Activated naive CD8-positive, alpha-beta T cell treated with anti-CD3 and anti-CD28 coated beads for 36 hours (primary cell): ENCODE measurements around the gene TEAD4. TPM values are rescaled to one million over a fixed set of nuclear protein-coding genes. Genes with fewer than 3 reads are reported as not detected.

Source experiments
- DNase-seq: peaks from one replicate; pipeline ENCODE4 v3.0.0; 2021
- H3K27ac Mint-ChIP-seq: one replicate; pipeline ENCODE4 v1.8.0; 2022; ENCODE audit warnings: mild to moderate bottlenecking, moderate library complexity, mixed read lengths
- H3K27me3 Mint-ChIP-seq: one replicate; pipeline ENCODE4 v1.8.0; 2022; ENCODE audit warnings: mild to moderate bottlenecking, mixed read lengths
- H3K36me3 Mint-ChIP-seq: one replicate; pipeline ENCODE4 v1.8.0; 2021; ENCODE audit warnings: mild to moderate bottlenecking, mixed read lengths
- H3K4me1 Mint-ChIP-seq: one replicate; pipeline ENCODE4 v1.8.0; 2021; ENCODE audit warnings: mixed read lengths
- H3K4me3 Mint-ChIP-seq: one replicate; pipeline ENCODE4 v1.8.0; 2022; ENCODE audit warnings: mild to moderate bottlenecking, moderate library complexity, mixed read lengths
- H3K9me3 Mint-ChIP-seq: one replicate; pipeline ENCODE4 v1.8.0; 2022; ENCODE audit warnings: mixed read lengths
- total RNA-seq, 2 experiments: library from RNA; stranded (reverse); gene quantifications; one replicate each; pipeline ENCODE4 v1.2.3, GENCODE V29; 2021

Gene TEAD4
- total RNA-seq, 2 experiments from 2014 or later, result 3.4 to 3.7 TPM

DNA sequence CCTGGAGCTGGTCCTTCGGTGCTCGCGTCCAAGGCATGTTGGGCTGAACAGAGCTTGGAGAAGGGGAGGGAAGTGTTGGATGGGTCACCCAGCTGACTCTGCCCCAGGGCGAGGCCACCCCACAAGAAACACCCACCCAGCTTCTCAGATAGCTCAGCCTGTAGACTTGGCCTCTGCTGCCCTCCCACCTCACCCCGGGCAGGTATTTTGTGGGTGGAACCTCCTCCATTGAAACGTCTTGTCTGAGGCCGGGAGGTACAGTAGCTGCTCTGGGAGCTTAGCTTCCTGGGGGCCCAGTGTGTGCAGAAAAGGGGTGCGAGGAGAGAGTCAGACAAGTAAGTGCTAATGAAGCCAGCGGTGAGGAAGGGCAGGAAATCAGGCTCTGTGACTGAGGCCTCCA is 63.2 kb downstream of the TEAD4 start:
- DNase-seq, result no peak
- Mint-ChIP-seq H3K9me3 (no peaks in the 10 kb centered on the region), H3K4me3 (no peak overlapping the region), H3K27me3 (no peaks in the 10 kb centered on the region), H3K4me1 (no peaks in the 10 kb centered on the region), H3K27ac (no peak overlapping the region), H3K36me3 (no peaks in the 10 kb centered on the region)

GRCh38 chr12:3022961-3023360 is 63.8 kb downstream of the TEAD4 start:
- H3K9me3 Mint-ChIP-seq, result no peaks in the 10 kb centered on the region
- H3K27ac Mint-ChIP-seq, result no peak overlapping the region
- H3K27me3 Mint-ChIP-seq, result no peaks in the 10 kb centered on the region
- no peaks in the 10 kb centered on the region for H3K4me1 Mint-ChIP-seq
- H3K36me3 Mint-ChIP-seq, result no peaks in the 10 kb centered on the region
- no peak for DNase-seq
- H3K4me3 Mint-ChIP-seq, result no peak overlapping the region

DNA sequence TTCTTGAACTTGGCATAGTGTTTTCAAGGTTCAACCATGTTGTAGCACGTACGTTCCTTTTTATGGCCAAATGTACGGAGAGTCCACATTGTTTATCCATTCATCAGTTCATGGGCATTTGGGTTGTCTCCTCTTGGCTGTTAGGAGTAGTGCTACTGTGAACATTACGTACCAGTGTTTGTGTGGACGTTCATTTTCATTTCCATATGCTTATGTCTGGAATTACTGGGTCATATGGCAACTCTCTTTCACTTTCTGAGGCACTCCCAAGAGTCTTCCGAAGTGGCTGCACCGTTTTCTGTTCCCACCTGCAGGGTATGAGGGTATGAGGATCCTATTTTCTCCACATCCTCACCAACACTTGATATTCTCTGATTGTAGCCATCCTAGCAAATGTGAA is 68.9 kb downstream of the TEAD4 start:
- Mint-ChIP-seq H3K4me1 (no peaks in the 10 kb centered on the region), H3K27ac (no peak overlapping the region), H3K9me3 (no peaks in the 10 kb centered on the region), H3K27me3 (no peaks in the 10 kb centered on the region), H3K36me3 (no peaks in the 10 kb centered on the region), H3K4me3 (no peak overlapping the region)
- DNase-seq, result no peak

GRCh38 chr12:3030821-3031429 is 71.7 kb downstream of the TEAD4 start:
- H3K9me3 Mint-ChIP-seq, result no peaks in the 10 kb centered on the region
- H3K36me3 Mint-ChIP-seq, result no peaks in the 10 kb centered on the region
- no peak overlapping the region for H3K4me3 Mint-ChIP-seq
- no peaks in the 10 kb centered on the region for H3K27me3 Mint-ChIP-seq
- H3K27ac Mint-ChIP-seq, result no peak overlapping the region
- no peaks in the 10 kb centered on the region for H3K4me1 Mint-ChIP-seq
- no peak for DNase-seq

DNA sequence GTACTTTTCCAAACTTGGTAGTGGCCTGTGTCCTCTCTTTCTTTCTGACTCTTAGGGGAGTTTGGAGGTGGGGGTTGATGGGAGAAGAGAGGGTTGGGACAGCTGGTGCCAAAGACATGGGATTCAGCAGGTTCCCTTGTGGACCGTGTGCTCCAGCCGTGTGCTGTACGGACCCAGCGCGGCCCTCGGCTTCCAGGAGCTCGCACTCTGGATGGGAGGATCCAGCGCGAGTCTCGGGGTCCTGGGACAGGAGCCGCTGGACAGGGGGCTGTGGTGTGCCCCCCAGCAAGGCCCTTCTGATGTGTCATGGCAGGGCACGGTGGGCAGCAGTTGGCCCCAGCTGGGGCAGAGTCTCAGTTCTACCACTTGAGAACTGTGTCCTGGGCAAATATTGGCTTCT is 73.0 kb downstream of the TEAD4 start:
- Mint-ChIP-seq H3K4me1 (no peaks in the 10 kb centered on the region), H3K36me3 (no peaks in the 10 kb centered on the region), H3K4me3 (no peak overlapping the region), H3K27me3 (no peaks in the 10 kb centered on the region), H3K27ac (no peak overlapping the region), H3K9me3 (no peaks in the 10 kb centered on the region)
- DNase-seq, result no peak

DNA sequence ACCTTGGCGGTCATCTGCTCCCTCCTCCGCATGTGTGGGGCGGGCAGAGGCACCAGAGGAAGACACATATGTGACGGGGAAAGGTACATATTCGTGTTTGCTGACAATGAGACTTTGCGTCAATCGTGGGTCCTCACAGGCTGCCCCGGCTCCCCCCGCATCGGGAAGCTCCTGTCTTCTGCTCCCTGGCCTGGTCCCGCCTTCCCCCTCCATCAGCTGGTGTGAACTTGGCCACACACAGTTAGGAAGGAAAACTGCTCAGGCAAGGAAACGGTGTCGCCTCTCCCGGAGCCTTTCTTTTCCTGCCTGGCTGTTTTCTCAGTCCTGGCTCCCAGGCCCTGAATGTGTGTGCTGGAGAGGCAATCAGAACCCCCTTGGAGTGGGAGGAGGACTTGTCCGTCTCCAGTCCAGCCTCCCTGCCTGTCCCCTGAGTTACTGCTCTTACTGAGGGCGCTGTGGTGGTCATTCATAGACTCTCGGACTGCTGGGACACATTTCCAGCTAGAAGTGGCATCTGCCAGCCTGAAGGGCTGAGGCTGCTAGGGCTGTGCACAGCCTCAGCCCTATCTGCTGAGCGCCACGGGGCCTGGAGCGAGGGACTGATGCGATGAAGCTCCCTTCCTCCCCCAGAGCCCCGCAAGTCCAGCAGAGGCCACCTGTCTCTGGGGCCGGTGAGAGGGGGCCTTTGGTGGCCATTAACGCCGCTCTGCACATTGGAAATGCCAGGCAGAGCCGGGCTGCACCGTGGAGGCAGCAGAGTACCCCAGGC is 73.8 kb downstream of the TEAD4 start:
- H3K36me3 Mint-ChIP-seq, result no peaks in the 10 kb centered on the region
- H3K9me3 Mint-ChIP-seq, result no peaks in the 10 kb centered on the region
- no peak for DNase-seq
- no peaks in the 10 kb centered on the region for H3K4me1 Mint-ChIP-seq
- no peak overlapping the region for H3K27ac Mint-ChIP-seq
- no peaks in the 10 kb centered on the region for H3K27me3 Mint-ChIP-seq
- no peak overlapping the region for H3K4me3 Mint-ChIP-seq

DNA sequence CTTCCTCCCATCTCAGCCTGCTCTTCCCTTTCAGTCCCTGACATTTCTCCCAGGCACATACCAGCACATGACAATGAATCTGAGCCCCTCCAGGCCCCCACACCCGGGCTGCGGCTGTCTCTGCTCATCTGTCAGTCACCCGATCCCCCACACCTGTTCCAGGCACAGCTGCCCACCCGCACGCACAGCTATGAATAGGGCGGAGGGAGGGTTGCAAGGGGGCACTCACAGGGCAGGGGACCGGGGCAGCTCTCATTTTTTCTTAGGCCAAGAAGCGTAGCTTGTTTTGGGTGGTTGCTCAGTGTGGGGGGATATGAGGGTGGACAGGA is 74.3 kb downstream of the TEAD4 start:
- Mint-ChIP-seq H3K4me3 (no peak overlapping the region), H3K4me1 (no peaks in the 10 kb centered on the region), H3K36me3 (no peaks in the 10 kb centered on the region), H3K27ac (no peak overlapping the region), H3K9me3 (no peaks in the 10 kb centered on the region), H3K27me3 (no peaks in the 10 kb centered on the region)
- DNase-seq, result no peak

DNA sequence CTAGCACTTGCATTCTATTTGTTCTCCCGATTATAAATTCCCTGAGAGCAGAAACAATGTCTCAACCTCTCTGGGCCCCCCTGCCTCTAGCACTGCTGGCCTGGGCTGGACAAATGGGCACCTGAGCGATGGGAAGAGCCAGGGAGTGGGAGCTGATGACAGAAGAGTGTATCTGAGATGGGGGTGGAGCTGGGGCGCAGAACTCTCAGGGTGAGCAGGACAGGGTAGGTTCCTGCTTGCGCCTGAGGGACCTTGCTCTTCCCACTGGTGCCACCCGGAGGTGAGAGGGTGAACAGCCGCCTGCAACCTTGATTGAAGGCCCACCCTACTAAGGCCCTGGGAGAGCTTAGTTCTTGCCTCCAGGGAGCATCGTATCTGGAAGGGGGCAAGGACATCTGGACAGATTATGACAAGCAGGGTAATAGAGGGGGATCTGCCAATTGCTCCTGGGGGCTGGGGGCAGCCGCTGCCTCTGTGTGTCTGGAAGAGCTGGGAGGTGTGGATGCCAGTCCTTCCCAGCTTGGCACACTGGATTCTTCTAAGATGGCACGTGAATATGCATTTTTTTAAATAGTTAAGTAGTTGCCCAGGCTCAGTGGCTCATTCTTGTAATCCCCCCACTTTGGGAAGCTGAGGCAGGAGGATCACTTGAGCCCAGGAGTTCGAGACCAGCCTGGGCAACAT is 75.0 kb downstream of the TEAD4 start:
- no peak overlapping the region for H3K27ac Mint-ChIP-seq
- no peaks in the 10 kb centered on the region for H3K9me3 Mint-ChIP-seq
- no peaks in the 10 kb centered on the region for H3K27me3 Mint-ChIP-seq
- H3K36me3 Mint-ChIP-seq, result no peaks in the 10 kb centered on the region
- H3K4me3 Mint-ChIP-seq, result no peak overlapping the region
- peak; percentile 39 for DNase-seq
- no peaks in the 10 kb centered on the region for H3K4me1 Mint-ChIP-seq

GRCh38 chr12:3035171-3035570 is 76.0 kb downstream of the TEAD4 start:
- Mint-ChIP-seq H3K4me3 (no peak overlapping the region), H3K9me3 (no peaks in the 10 kb centered on the region), H3K4me1 (no peaks in the 10 kb centered on the region), H3K36me3 (no peaks in the 10 kb centered on the region), H3K27me3 (no peaks in the 10 kb centered on the region), H3K27ac (no peak overlapping the region)
- no peak for DNase-seq

GRCh38 chr12:3035815-3036702 is 76.9 kb downstream of the TEAD4 start:
- Mint-ChIP-seq H3K4me1 (no peaks in the 10 kb centered on the region), H3K36me3 (no peaks in the 10 kb centered on the region), H3K27ac (no peak overlapping the region), H3K27me3 (no peaks in the 10 kb centered on the region), H3K4me3 (no peak overlapping the region), H3K9me3 (no peaks in the 10 kb centered on the region)
- DNase-seq, result no peak

DNA sequence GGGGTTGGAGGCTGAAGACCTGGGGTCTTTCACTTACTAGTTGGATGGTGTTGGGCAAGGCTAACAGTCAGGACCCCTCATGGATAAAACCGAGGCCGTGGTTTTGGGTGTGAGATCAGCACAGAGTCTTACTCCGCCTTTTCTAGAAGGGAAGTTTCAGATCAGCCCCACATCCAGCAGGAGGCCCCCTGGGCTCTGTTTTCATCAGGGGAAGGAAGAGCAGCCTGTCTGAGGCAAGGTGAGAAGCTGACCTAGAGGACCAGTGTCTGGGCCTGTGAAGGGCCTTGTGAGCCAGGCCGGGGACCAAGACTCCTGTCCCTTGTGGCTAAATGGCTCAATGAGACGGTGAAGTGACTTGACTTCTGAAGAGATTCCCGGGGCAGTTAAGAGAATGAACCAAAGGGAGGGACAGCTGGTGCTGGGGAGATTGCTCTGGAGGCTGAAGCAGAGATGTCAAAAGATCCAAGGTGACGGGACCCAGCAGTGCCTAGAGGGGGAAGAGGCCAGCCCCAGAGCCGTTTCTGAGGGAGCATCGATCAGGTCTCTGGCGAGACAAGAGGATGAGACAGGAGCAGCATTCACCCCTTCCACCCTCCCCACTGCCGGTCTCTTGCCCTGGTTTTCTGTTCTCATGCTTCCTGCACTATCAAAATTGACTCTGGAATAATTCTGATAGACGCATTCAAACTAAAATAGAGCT is 77.9 kb downstream of the TEAD4 start:
- no peaks in the 10 kb centered on the region for H3K4me1 Mint-ChIP-seq
- no peaks in the 10 kb centered on the region for H3K9me3 Mint-ChIP-seq
- no peaks in the 10 kb centered on the region for H3K36me3 Mint-ChIP-seq
- DNase-seq, result no peak
- H3K27me3 Mint-ChIP-seq, result peaks cover 6% of the 10 kb centered on the region
- H3K27ac Mint-ChIP-seq, result no peak overlapping the region
- H3K4me3 Mint-ChIP-seq, result no peak overlapping the region

DNA sequence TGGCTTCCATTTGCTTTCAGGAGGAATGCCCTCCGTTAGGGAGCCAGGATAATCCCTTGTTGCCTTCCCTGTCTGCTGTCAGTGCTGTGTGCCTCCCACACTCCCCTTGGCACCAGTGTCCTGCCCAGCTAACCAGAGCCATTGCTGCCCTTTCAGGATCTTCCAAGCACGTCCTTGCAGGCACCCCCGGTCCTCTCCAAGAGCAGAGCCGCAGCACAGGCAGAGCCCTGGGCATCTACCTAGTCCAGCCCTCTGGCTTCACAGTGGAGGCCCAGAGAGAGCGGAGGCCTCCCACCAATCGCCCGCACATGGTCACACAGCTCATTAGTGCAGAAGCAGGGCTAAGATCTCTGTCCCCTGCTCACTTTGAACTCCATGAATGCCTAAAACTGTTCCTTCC is 79.0 kb downstream of the TEAD4 start:
- H3K27me3 Mint-ChIP-seq, result peaks cover 15% of the 10 kb centered on the region
- no peaks in the 10 kb centered on the region for H3K4me1 Mint-ChIP-seq
- no peak overlapping the region for H3K27ac Mint-ChIP-seq
- no peak for DNase-seq
- H3K9me3 Mint-ChIP-seq, result no peaks in the 10 kb centered on the region
- H3K4me3 Mint-ChIP-seq, result no peak overlapping the region
- no peaks in the 10 kb centered on the region for H3K36me3 Mint-ChIP-seq

DNA sequence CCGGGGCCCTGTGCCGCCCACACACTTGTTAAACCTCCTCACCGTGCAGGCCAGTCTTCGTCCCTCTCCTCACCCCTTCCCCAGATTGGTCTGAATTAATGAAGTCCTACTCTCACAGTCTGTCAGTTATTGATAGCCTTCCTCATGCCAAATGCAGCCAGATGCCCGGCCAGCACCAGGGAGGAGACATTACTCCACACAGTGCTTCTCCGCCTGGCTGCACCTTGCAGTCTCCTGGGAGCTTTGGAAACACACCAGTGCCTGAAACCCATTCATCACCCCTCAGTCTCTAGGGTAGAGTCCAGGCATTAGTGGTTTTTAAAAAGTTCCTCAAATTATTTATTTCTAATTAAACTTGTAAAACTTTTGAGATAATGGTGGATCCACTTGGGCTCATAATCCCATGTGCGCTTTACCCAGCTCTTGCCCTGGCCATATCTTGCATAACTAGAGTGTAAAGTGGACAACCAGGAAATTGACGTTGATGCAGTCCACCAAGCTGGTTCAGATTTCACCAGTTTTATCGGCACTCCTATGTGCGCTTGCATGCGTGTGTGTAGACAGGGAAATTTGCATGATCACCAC is 79.8 kb downstream of the TEAD4 start:
- no peak for DNase-seq
- no peak overlapping the region for H3K4me3 Mint-ChIP-seq
- no peaks in the 10 kb centered on the region for H3K36me3 Mint-ChIP-seq
- peaks cover 23% of the 10 kb centered on the region for H3K27me3 Mint-ChIP-seq
- H3K9me3 Mint-ChIP-seq, result no peaks in the 10 kb centered on the region
- H3K4me1 Mint-ChIP-seq, result no peaks in the 10 kb centered on the region
- H3K27ac Mint-ChIP-seq, result no peak overlapping the region

GRCh38 chr12:3040026-3040656 is 80.9 kb downstream of the TEAD4 start:
- Mint-ChIP-seq H3K4me1 (no peaks in the 10 kb centered on the region), H3K9me3 (no peaks in the 10 kb centered on the region), H3K4me3 (no peak overlapping the region), H3K27ac (no peak overlapping the region), H3K36me3 (no peaks in the 10 kb centered on the region), H3K27me3 (peaks cover 33% of the 10 kb centered on the region)
- no peak for DNase-seq
